KMS-11 (cell line): ENCODE data around the gene C6orf141.

Experiments
- H2AFZ ChIP-seq: fragments of 200-600 bp; sonication (generic); 2 replicates; pipeline ENCODE4 v1.6.1; 2016; ENCODE audit warnings: antibody characterized with exemption, mixed run types, low read depth
- H3K27ac ChIP-seq: fragments of 200-600 bp; sonication (generic); 2 replicates; pipeline ENCODE4 v1.6.1; 2016; ENCODE audit warnings: mild to moderate bottlenecking, mixed run types
- H3K27me3 ChIP-seq: fragments of 200-600 bp; sonication (generic); 2 replicates; pipeline ENCODE4 v1.6.1; 2017; ENCODE audit warnings: mild to moderate bottlenecking, low read depth, mixed run types, moderate library complexity; ENCODE audit not compliant: insufficient read depth
- H3K36me3 ChIP-seq: fragments of 200-600 bp; sonication (generic); 2 replicates; pipeline ENCODE4 v1.6.1; 2017; ENCODE audit warnings: mild to moderate bottlenecking, mixed run types; ENCODE audit not compliant: insufficient read depth
- H3K4me1 ChIP-seq: fragments of 200-600 bp; sonication (generic); 2 replicates; pipeline ENCODE4 v1.6.1; 2016; ENCODE audit warnings: mild to moderate bottlenecking, low read depth, mixed run types; ENCODE audit not compliant: poor library complexity, severe bottlenecking
- H3K4me2 ChIP-seq: fragments of 200-600 bp; sonication (generic); 2 replicates; pipeline ENCODE4 v1.7.0; 2016; ENCODE audit warnings: mild to moderate bottlenecking, mixed run types
- H3K4me3 ChIP-seq: fragments of 200-600 bp; sonication (generic); IDR thresholded peaks from 2 replicates; pipeline ENCODE4 v1.6.1; 2017; ENCODE audit warnings: low read depth, low read length, mixed read lengths; ENCODE audit not compliant: insufficient read depth
- H3K79me2 ChIP-seq: fragments of 200-600 bp; sonication (generic); 2 replicates; pipeline ENCODE4 v1.6.1; 2016; ENCODE audit warnings: low read depth, mixed run types; ENCODE audit not compliant: insufficient read depth
- H3K9ac ChIP-seq: fragments of 200-600 bp; sonication (generic); 2 replicates; pipeline ENCODE4 v1.6.1; 2016; ENCODE audit warnings: mild to moderate bottlenecking, mixed run types
- H4K20me1 ChIP-seq: fragments of 200-600 bp; sonication (generic); 2 replicates; pipeline ENCODE4 v1.6.1; 2016; ENCODE audit warnings: mild to moderate bottlenecking, mixed run types; ENCODE audit not compliant: insufficient read depth
- CTCF ChIP-seq: fragments of 200-600 bp; sonication (generic); conservative IDR thresholded peaks from 2 replicates; pipeline ENCODE4 v1.6.1; 2017; ENCODE audit warnings: low read depth, mild to moderate bottlenecking, antibody characterized with exemption, low read length, moderate library complexity, mixed read lengths

C6orf141 gene

GRCh38 chr6:49524541-49524940 is 25.9 kb upstream of the C6orf141 start:
- no peak for TF ChIP-seq CTCF
- Histone ChIP-seq H3K4me1 (no peaks in the 10 kb centered on the region), H2AFZ (no peak overlapping the region), H3K79me2 (no peaks in the 10 kb centered on the region), H3K4me2 (no peak overlapping the region), H3K36me3 (no peaks in the 10 kb centered on the region), H3K27me3 (no peaks in the 10 kb centered on the region), H3K27ac (no peak overlapping the region), H4K20me1 (no peaks in the 10 kb centered on the region), H3K4me3 (no peak overlapping the region), H3K9ac (no peak overlapping the region)

GRCh38 chr6:49526598-49526997 is 23.9 kb upstream of the C6orf141 start:
- no peaks in the 10 kb centered on the region for H4K20me1 ChIP-seq
- no peak overlapping the region for H2AFZ ChIP-seq
- H3K79me2 ChIP-seq = no peaks in the 10 kb centered on the region
- H3K36me3 ChIP-seq = no peaks in the 10 kb centered on the region
- H3K4me1 ChIP-seq = no peaks in the 10 kb centered on the region
- no peak for TF ChIP-seq CTCF
- H3K27ac ChIP-seq = no peak overlapping the region
- H3K27me3 ChIP-seq = no peaks in the 10 kb centered on the region
- no peak overlapping the region for H3K4me2 ChIP-seq
- H3K9ac ChIP-seq = no peak overlapping the region
- H3K4me3 ChIP-seq = no peak overlapping the region

- Histone ChIP-seq H2AFZ (no peak overlapping the region), H3K9ac (no peak overlapping the region), H3K4me1 (no peaks in the 10 kb centered on the region), H3K4me2 (no peak overlapping the region), H3K4me3 (no peak overlapping the region), H3K79me2 (no peaks in the 10 kb centered on the region), H3K27me3 (no peaks in the 10 kb centered on the region), H4K20me1 (no peaks in the 10 kb centered on the region), H3K36me3 (no peaks in the 10 kb centered on the region), H3K27ac (no peak overlapping the region)
- no peak for TF ChIP-seq CTCF
Observed at GRCh38 chr6:49527320-49527719, 23.1 kb upstream of the C6orf141 start.

- no peak overlapping the region for H3K4me3 ChIP-seq
- TF ChIP-seq CTCF = no peak
- no peak overlapping the region for H3K27ac ChIP-seq
- H3K9ac ChIP-seq = no peak overlapping the region
- H3K36me3 ChIP-seq = no peaks in the 10 kb centered on the region
- no peak overlapping the region for H2AFZ ChIP-seq
- no peak overlapping the region for H3K4me2 ChIP-seq
- no peaks in the 10 kb centered on the region for H3K4me1 ChIP-seq
- H4K20me1 ChIP-seq = no peaks in the 10 kb centered on the region
- H3K27me3 ChIP-seq = no peaks in the 10 kb centered on the region
- H3K79me2 ChIP-seq = no peaks in the 10 kb centered on the region
Observed at GRCh38 chr6:49528571-49528970, 21.9 kb upstream of the C6orf141 start.
